Gastroesophageal sphincter (tissue), 3 donors: ENCODE results near the gene CDCA8.

ENCODE experiments used
- EP300 ChIP-seq: sonication (generic); formaldehyde crosslinking; IDR thresholded peaks from one replicate; pipeline ENCODE4 v1.6.1; 2017; ENCODE audit warnings: antibody characterized with exemption, mild to moderate bottlenecking
- POLR2A ChIP-seq, 2 donors: fragments of 450-650 bp; IDR thresholded peaks; one replicate each; pipeline ENCODE4 v1.6.1; 2017; ENCODE audit warnings: antibody characterized with exemption in 2 of 2, mild to moderate bottlenecking in 2 of 2, moderate library complexity in 1 of 2
- POLR2AphosphoS5 ChIP-seq: sonication (generic); formaldehyde crosslinking; IDR thresholded peaks from one replicate; pipeline ENCODE4 v1.6.1; 2017; ENCODE audit warnings: antibody characterized with exemption
- TF ChIP-seq, protein P1 (sequence below), 4 experiments: fragments of 200-600 bp in 2 of 4; fragments of 450-650 bp in 2 of 4; sonication (generic) in 1 of 4; IDR thresholded peaks; one replicate each; pipeline ENCODE4 v1.5.1; 2017 to 2019; ENCODE audit warnings: antibody characterized with exemption in 4 of 4, mild to moderate bottlenecking in 2 of 4, moderate library complexity in 2 of 4

DNA sequence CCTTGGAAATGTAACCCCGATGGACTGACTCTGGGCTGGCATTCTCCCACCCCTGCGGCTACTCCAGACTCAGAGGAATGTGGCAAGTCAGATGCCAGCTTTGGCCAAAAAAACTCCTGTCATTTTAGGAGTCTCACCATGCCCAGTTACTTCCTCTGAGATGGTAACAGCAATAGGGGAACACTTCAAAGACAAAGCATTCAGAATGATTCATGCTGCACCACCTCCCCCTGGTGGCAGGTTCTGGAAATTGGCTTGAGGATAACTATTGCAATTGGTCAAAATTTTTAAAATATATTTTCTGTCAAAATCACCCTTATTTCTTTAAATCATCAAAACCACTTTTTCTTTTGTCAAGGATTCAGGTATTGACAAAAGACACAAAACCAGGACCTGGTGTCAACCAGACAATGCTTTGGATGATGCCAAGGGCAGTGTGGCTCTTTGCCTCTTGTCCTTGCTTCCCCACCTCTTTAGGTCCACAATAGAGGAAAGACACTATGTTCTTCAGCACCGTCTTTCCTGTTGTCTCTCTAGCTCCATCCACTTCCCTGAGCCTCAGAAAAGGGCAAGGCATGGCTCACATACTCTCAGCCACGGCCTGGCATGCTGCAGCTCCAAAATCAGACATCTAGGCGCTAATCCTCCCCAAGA is 9.9 kb upstream of the CDCA8 start:
- TF ChIP-seq POLR2AphosphoS5 (peak; percentile 25), EP300 (no peak), POLR2A (IDR thresholded peaks at IDR 0.05) (no peak)
- TF ChIP-seq, protein P1, sequence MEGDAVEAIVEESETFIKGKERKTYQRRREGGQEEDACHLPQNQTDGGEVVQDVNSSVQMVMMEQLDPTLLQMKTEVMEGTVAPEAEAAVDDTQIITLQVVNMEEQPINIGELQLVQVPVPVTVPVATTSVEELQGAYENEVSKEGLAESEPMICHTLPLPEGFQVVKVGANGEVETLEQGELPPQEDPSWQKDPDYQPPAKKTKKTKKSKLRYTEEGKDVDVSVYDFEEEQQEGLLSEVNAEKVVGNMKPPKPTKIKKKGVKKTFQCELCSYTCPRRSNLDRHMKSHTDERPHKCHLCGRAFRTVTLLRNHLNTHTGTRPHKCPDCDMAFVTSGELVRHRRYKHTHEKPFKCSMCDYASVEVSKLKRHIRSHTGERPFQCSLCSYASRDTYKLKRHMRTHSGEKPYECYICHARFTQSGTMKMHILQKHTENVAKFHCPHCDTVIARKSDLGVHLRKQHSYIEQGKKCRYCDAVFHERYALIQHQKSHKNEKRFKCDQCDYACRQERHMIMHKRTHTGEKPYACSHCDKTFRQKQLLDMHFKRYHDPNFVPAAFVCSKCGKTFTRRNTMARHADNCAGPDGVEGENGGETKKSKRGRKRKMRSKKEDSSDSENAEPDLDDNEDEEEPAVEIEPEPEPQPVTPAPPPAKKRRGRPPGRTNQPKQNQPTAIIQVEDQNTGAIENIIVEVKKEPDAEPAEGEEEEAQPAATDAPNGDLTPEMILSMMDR (IDR thresholded peaks at IDR 0.05) = peak; percentile 79 to 91 (median 83)
